Heart right ventricle (tissue), 16 donors: ENCODE measurements around the gene SMARCAL1. TPM values are rescaled to one million over a fixed set of nuclear protein-coding genes. Genes with fewer than 3 reads are reported as not detected.

Experiments
- ATAC-seq, 8 donors: fragments of 200-7000 bp; cut with Tn5 transposase; one replicate each; pipeline ENCODE4 v1.9.1; 2020; ENCODE audit warnings: mild to moderate bottlenecking in 8 of 8, moderate library complexity in 8 of 8, moderate number of reproducible peaks in 1 of 8
- DNase-seq, 2 donors: peaks; one replicate each; pipeline ENCODE4 v3.0.0-alpha.2; 2020
- H3K27ac ChIP-seq, 10 donors: fragments of 200-600 bp; sonication (generic) in 2 of 10; one replicate each; pipeline versions ENCODE4 v1.5.0 to v1.8.0; 2020 to 2022; ENCODE audit warnings: mild to moderate bottlenecking in 3 of 10
- H3K27me3 ChIP-seq, 7 donors: fragments of 200-600 bp; one replicate each; pipeline ENCODE4 v1.8.0; 2021 to 2022; ENCODE audit warnings: mild to moderate bottlenecking in 2 of 7
- H3K36me3 ChIP-seq, 9 donors: fragments of 200-600 bp; sonication (generic) in 1 of 9; one replicate each; pipeline versions ENCODE4 v1.5.0 to v1.8.0; 2020 to 2022; ENCODE audit warnings: mild to moderate bottlenecking in 2 of 9
- H3K4me1 ChIP-seq, 9 donors: fragments of 200-600 bp; sonication (generic) in 1 of 9; one replicate each; pipeline versions ENCODE4 v1.5.0 to v1.8.0; 2020 to 2022; ENCODE audit warnings: mild to moderate bottlenecking in 4 of 9
- H3K4me3 ChIP-seq, 10 donors: fragments of 200-600 bp; sonication (generic) in 2 of 10; one replicate each; pipeline versions ENCODE4 v1.5.0 to v1.8.0; 2020 to 2022; ENCODE audit warnings: mild to moderate bottlenecking in 7 of 10, moderate library complexity in 2 of 10
- H3K9me3 ChIP-seq, 11 donors: fragments of 200-600 bp in 10 of 11; sonication (generic) in 2 of 11; one replicate each; pipeline versions ENCODE4 v1.5.0 to v1.8.0; 2013 to 2022; ENCODE audit warnings: mild to moderate bottlenecking in 2 of 11, control low read depth in 1 of 11, moderate library complexity in 1 of 11
- WGBS, 2 donors: extraction: QIAGEN DNeasy Blood & Tissue Kit; methylation state at CpG; one replicate each; pipeline ENCODE4 v1.1.7; 2013; ENCODE audit warnings: inconsistent platforms in 1 of 2; 5-methylcytosine and 5-hydroxymethylcytosine counted together
- intact Hi-C, 10 donors: fragments of 100-400 bp; cut with DNase I; formaldehyde crosslinking; loops; one replicate each; pipeline versions ENCODE4 v1.11.1 to v1.14.2; 2022
- polyA plus RNA-seq, 2 donors: library from polyadenylated mRNA; stranded (reverse); fragments of 200-250 nt; gene quantifications; one replicate each; pipeline ENCODE4 v1.2.3, GENCODE V29; 2013
- total RNA-seq, 10 donors: library from RNA; stranded (reverse); fragmentation: NEBNext Ultra II Directional in 3 of 10; extraction: Animal tissue kit (Norgen Biotek cat#: 25700) in 3 of 10; gene quantifications; one replicate each; pipeline versions ENCODE4 v1.2.1 to v1.2.4, GENCODE V29; 2021 to 2023
- TF ChIP-seq, protein P1 (sequence below), 9 donors: fragments of 200-600 bp; sonication (generic) in 2 of 9; IDR thresholded peaks; one replicate each; pipeline versions ENCODE4 v1.5.0 to v1.8.0; 2021 to 2022; ENCODE audit warnings: antibody characterized with exemption in 9 of 9, mild to moderate bottlenecking in 5 of 9, moderate library complexity in 1 of 9
- donor health status: Arrhythmogenic right ventricular cardiomyopathy.
- donor health status: ischemic (EF 13 %, LVEDD 7.1; RV severe dilation, severe dysfunction).
- donor health status: healthy with polysubstance abuse.
- donor health status: DM: no; HTN: yes; CAD: no.
- donor health status: DM: no; HTN: no; CAD: no.
- donor health status: ischemic (EF 25% LVEDD 6.9; RV normal size, moderate dysfunction).
- donor health status: ischemic (EF 25% LVEDD 5.7; RV mildly dilated, moderate dysfunction).
- donor health status: healthy.
- donor health status: DM: yes; HTN: yes; CAD: no.
- donor health status: Ischemic cardiomyopathy.
- donor health status: ischemic (EF 35%, LVEDD 5.7; RV mildly dilated, moderate dysfunction).
- donor health status: nonischemic (EF 11% LVEDD 7.7; RV severe dilation, severe dysfunction).
- donor health status: DM: yes; HTN: yes; CAD: no.
- donor health status: PGD.
- donor health status: ischemic (EF 29% LVEDD 5.4; RV normal size, mild dysfunction).
- donor health status: nonischemic (EF 23%, LVEDD 6.1; RV moderate dilation, normal function).

SMARCAL1 gene
- total and polyA plus RNA-seq, 12 donors, result 3.8 to 14.8 (median 9.6) TPM

GRCh38 chr2:216482640-216483039 is 70.4 kb downstream of the SMARCAL1 start:
- Histone ChIP-seq H3K4me3 (no peak overlapping the region), H3K27me3 (no peaks in the 10 kb centered on the region), H3K4me1 (peaks cover 0 to 36% (median 0%) of the 10 kb centered on the region in 9 donors), H3K9me3 (no peaks in the 10 kb centered on the region), H3K36me3 (peaks cover 0 to 62% (median 24%) of the 10 kb centered on the region in 9 donors), H3K27ac (no peak overlapping the region)
- ATAC-seq (no peak), DNase-seq (no peak)
- TF ChIP-seq, protein P1, sequence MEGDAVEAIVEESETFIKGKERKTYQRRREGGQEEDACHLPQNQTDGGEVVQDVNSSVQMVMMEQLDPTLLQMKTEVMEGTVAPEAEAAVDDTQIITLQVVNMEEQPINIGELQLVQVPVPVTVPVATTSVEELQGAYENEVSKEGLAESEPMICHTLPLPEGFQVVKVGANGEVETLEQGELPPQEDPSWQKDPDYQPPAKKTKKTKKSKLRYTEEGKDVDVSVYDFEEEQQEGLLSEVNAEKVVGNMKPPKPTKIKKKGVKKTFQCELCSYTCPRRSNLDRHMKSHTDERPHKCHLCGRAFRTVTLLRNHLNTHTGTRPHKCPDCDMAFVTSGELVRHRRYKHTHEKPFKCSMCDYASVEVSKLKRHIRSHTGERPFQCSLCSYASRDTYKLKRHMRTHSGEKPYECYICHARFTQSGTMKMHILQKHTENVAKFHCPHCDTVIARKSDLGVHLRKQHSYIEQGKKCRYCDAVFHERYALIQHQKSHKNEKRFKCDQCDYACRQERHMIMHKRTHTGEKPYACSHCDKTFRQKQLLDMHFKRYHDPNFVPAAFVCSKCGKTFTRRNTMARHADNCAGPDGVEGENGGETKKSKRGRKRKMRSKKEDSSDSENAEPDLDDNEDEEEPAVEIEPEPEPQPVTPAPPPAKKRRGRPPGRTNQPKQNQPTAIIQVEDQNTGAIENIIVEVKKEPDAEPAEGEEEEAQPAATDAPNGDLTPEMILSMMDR (IDR thresholded peaks at IDR 0.05), result no peak
- intact Hi-C loops, result no loop called here
- 78 to 79% methylated on average over 2 of the region's 2 CpGs for WGBS, 2 donors

DNA sequence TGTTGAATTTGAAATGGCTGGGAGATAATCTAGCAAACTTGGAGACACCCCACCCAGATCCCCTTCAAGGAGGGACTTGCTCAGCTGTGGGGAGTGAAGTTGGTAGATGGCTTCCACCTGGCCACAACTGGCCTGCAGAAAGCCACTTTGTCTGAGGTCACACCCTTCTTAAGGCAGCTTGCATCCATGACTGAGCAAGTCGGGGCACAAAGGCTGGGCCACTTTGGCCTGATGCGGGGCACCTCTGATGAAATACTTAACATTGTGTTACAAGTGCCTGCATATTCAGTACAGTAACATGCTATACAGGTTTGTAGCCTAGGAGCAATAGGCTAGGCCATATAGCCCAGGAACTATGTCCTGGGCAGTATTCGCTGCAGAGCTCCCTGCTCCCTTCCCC is 73.0 kb downstream of the SMARCAL1 start:
- intact Hi-C loops, result no loop called here
- Histone ChIP-seq H3K36me3 (peaks cover 0 to 36% (median 9%) of the 10 kb centered on the region in 9 donors), H3K4me1 (peaks cover 0 to 29% (median 0%) of the 10 kb centered on the region in 9 donors), H3K9me3 (no peaks in the 10 kb centered on the region), H3K27me3 (no peaks in the 10 kb centered on the region), H3K27ac (peak overlapping the region in 1 of 10 donors; percentile 31), H3K4me3 (no peak overlapping the region)
- ATAC-seq (no peak), DNase-seq (no peak)
- TF ChIP-seq, protein P1 (IDR thresholded peaks at IDR 0.05), result no peak
- WGBS, 2 donors, result 93 to 96% methylated on average over 3 of the region's 3 CpGs

DNA sequence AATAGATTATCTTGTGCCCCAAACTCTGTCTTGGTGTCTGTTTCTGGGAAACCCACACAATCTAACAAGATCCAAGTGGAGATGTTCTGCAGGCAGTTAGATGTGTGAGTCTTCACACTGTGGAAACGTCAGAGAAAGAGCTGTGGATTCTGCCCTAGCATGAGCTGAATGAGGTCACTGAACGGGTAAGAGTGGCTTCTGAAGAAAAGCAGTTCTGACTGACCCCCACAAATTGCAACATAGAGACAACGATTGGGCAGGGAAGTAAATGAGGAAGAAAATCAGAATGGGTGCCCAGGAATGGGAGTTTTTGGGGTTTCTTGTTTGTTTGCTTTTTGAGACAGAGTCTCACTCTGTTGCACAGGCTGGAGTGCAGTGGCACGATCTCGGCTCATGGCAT is 73.5 kb downstream of the SMARCAL1 start:
- Histone ChIP-seq H3K4me3 (no peak overlapping the region), H3K27me3 (no peaks in the 10 kb centered on the region), H3K27ac (peak overlapping the region in 1 of 10 donors; percentile 73), H3K36me3 (peaks cover 0 to 31% (median 9%) of the 10 kb centered on the region in 9 donors), H3K4me1 (peaks cover 0 to 33% (median 0%) of the 10 kb centered on the region in 9 donors), H3K9me3 (no peaks in the 10 kb centered on the region)
- ATAC-seq (peak in 1 of 8 donors; percentile 18), DNase-seq (no peak)
- TF ChIP-seq, protein P1 (IDR thresholded peaks at IDR 0.05), result no peak
- 73 to 82% methylated on average over 5 of the region's 5 CpGs for WGBS, 2 donors
- intact Hi-C loops, result no loop called here

DNA sequence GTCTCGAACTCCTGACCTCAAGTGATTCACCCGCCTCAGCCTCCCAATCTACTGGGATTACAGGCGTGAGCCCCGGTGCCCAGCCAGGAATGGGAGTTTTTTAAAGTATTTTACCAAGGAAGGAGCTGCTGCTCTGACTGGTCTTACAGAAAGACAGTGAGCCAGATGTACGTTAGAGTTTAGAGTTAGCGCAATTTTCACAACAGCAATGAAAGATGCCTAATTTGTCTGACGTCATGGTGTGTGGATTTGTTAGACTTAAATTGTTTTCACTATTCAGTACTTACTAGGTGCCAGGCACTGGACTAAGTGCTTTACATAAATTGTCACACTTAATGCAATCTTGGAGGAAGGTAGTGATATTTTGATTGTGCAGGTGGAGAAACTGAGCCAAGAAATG is 74.0 kb downstream of the SMARCAL1 start:
- Histone ChIP-seq H3K27me3 (no peaks in the 10 kb centered on the region), H3K27ac (peak overlapping the region in 1 of 10 donors; percentile 73), H3K36me3 (peaks cover 0 to 25% (median 9%) of the 10 kb centered on the region in 9 donors), H3K9me3 (no peaks in the 10 kb centered on the region), H3K4me1 (peaks cover 0 to 35% (median 0%) of the 10 kb centered on the region in 9 donors), H3K4me3 (no peak overlapping the region)
- DNase-seq (no peak), ATAC-seq (no peak)
- TF ChIP-seq, protein P1 (IDR thresholded peaks at IDR 0.05), result no peak
- WGBS, 2 donors, result 90 to 93% methylated on average over 7 of the region's 7 CpGs
- intact Hi-C loops, result no loop called here
